ENCODE data around the gene RPH3AL.

RPH3AL gene

GRCh38 chr17:258045-258734 lies 94.4 kb downstream of the RPH3AL start:
- no peak overlapping the region for H3K9ac ChIP-seq (ENCODE audit: low read depth, low read length, poor library complexity)
- H3K4ac ChIP-seq (ENCODE audit: low read length): no peak overlapping the region
- peaks cover 0 to 3% (median 0%) of the 10 kb centered on the region in 3 experiments for H3K27me3 ChIP-seq (ENCODE audit: control insufficient read depth in 3 of 3, insufficient read depth in 3 of 3, low read depth in 1 of 3, low read length in 3 of 3)
- H3K9me3 ChIP-seq (replicated peaks in 1 of 2; ENCODE audit: control insufficient read depth in 2 of 2, insufficient read depth in 1 of 2, low read depth in 1 of 2, low read length in 2 of 2): peaks cover 2 to 12% of the 10 kb centered on the region in 2 donors
- H4K8ac ChIP-seq (ENCODE audit: low read depth, low read length): peak overlapping the region; percentile 19
- peaks cover 0 to 11% of the 10 kb centered on the region in 2 donors for H3K4me1 ChIP-seq (ENCODE audit: control insufficient read depth in 2 of 2, insufficient read depth in 1 of 2, low read depth in 1 of 2, low read length in 2 of 2)
- H3K79me1 ChIP-seq (ENCODE audit: low read depth, low read length): no peaks in the 10 kb centered on the region
- no peak overlapping the region for H3K4me2 ChIP-seq (ENCODE audit: insufficient read depth, low read length, poor library complexity, severe bottlenecking)
- no peak overlapping the region for H3K14ac ChIP-seq (ENCODE audit: low read length)
- H2AK5ac ChIP-seq (ENCODE audit: low read depth, low read length): no peak overlapping the region
- H2BK5ac ChIP-seq (ENCODE audit: low read length): no peak overlapping the region
- no CpG with 5 or more reads among the region's 23 CpGs for WGBS, 2 donors (ENCODE audit: extremely low coverage in 2 of 2, insufficient read length in 2 of 2, insufficient replicate concordance in 1 of 2)
- H4K91ac ChIP-seq (ENCODE audit: low read depth, low read length, poor library complexity): no peak overlapping the region
- H3K36me3 ChIP-seq (replicated peaks in 1 of 2; ENCODE audit: control insufficient read depth in 2 of 2, insufficient read depth in 2 of 2, low read length in 2 of 2): no peaks in the 10 kb centered on the region
- H2BK12ac ChIP-seq (ENCODE audit: low read length): no peak overlapping the region
- H2BK120ac ChIP-seq (ENCODE audit: low read depth, low read length): no peak overlapping the region
- no peak for DNase-seq (ENCODE audit: low spot score)
- no peak overlapping the region for H3K27ac ChIP-seq (replicated peaks; ENCODE audit: low read length)
- no peak overlapping the region for H3K23ac ChIP-seq (ENCODE audit: low read depth, low read length, poor library complexity)
- peak overlapping the region; percentile 22 for H3K18ac ChIP-seq (ENCODE audit: low read length)
- H3K4me3 ChIP-seq (ENCODE audit: low read length in 2 of 2): no peak overlapping the region
- no peak overlapping the region for H2BK15ac ChIP-seq (ENCODE audit: low read length)
- no peak overlapping the region for H2AFZ ChIP-seq (ENCODE audit: low read length)

DNA sequence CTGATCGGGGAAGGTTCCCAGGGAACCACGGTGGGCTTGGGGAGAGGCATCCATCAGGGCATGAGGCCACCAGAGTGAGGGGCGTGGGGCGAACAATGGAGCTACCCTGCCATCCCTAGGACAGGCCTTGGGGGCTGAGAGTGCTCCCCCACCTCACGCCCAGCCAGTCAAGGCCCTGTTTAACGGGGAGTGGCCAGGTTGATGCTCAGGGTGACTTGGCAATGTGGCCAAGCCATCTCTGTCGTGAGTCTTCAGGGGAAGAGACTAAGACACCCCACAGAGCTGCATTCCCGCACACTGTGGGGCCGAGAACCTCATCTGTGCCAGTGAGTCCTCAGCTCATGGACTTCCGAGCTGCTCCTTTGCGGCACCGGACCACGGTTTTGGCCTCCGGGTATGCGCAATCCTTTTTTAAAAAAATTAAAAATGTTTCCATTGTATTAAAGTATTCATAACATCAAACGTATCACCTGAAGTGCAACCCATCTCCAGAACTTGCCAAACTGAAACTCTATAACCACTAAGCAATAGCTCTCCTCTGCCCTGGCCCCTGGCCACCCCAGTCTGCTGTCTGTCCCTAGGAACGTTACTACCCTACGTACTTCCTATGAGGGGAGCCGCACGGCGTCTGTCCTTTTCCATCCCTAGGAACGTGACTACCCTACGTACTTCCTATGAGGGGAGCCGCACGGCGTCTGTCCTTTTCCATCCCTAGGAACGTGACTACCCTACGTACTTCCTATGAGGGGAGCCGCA lies 99.3 kb downstream of the RPH3AL start:
- H4K91ac ChIP-seq (ENCODE audit: low read depth, low read length, poor library complexity): no peak overlapping the region
- peak overlapping the region; percentile 1 for H3K4ac ChIP-seq (ENCODE audit: low read length)
- H4K8ac ChIP-seq (ENCODE audit: low read depth, low read length): no peak overlapping the region
- H3K79me1 ChIP-seq (ENCODE audit: low read depth, low read length): no peaks in the 10 kb centered on the region
- no peak overlapping the region for H3K27ac ChIP-seq (replicated peaks; ENCODE audit: low read length)
- H2BK5ac ChIP-seq (ENCODE audit: low read length): no peak overlapping the region
- H2AK5ac ChIP-seq (ENCODE audit: low read depth, low read length): peak overlapping the region; percentile 14
- H3K9me3 ChIP-seq (replicated peaks in 1 of 2; ENCODE audit: control insufficient read depth in 2 of 2, insufficient read depth in 1 of 2, low read depth in 1 of 2, low read length in 2 of 2): no peaks in the 10 kb centered on the region
- no CpG with 5 or more reads among the region's 29 CpGs for WGBS, 2 donors (ENCODE audit: extremely low coverage in 2 of 2, insufficient read length in 2 of 2, insufficient replicate concordance in 1 of 2)
- H3K4me2 ChIP-seq (ENCODE audit: insufficient read depth, low read length, poor library complexity, severe bottlenecking): no peak overlapping the region
- no peaks in the 10 kb centered on the region for H3K36me3 ChIP-seq (replicated peaks in 1 of 2; ENCODE audit: control insufficient read depth in 2 of 2, insufficient read depth in 2 of 2, low read length in 2 of 2)
- no peak overlapping the region for H2BK15ac ChIP-seq (ENCODE audit: low read length)
- peak overlapping the region in 1 of 2 donors; percentile 50 for H3K4me3 ChIP-seq (ENCODE audit: low read length in 2 of 2)
- no peak overlapping the region for H3K14ac ChIP-seq (ENCODE audit: low read length)
- no peak overlapping the region for H3K9ac ChIP-seq (ENCODE audit: low read depth, low read length, poor library complexity)
- H3K4me1 ChIP-seq (ENCODE audit: control insufficient read depth in 2 of 2, insufficient read depth in 1 of 2, low read depth in 1 of 2, low read length in 2 of 2): no peaks in the 10 kb centered on the region
- peak overlapping the region; percentile 80 for H3K18ac ChIP-seq (ENCODE audit: low read length)
- no peak for DNase-seq (ENCODE audit: low spot score)
- no peak overlapping the region for H3K23ac ChIP-seq (ENCODE audit: low read depth, low read length, poor library complexity)
- no peak overlapping the region for H2AFZ ChIP-seq (ENCODE audit: low read length)
- no peak overlapping the region for H2BK120ac ChIP-seq (ENCODE audit: low read depth, low read length)
- no peaks in the 10 kb centered on the region for H3K27me3 ChIP-seq (ENCODE audit: control insufficient read depth in 3 of 3, insufficient read depth in 3 of 3, low read depth in 1 of 3, low read length in 3 of 3)
- H2BK12ac ChIP-seq (ENCODE audit: low read length): no peak overlapping the region

DNA sequence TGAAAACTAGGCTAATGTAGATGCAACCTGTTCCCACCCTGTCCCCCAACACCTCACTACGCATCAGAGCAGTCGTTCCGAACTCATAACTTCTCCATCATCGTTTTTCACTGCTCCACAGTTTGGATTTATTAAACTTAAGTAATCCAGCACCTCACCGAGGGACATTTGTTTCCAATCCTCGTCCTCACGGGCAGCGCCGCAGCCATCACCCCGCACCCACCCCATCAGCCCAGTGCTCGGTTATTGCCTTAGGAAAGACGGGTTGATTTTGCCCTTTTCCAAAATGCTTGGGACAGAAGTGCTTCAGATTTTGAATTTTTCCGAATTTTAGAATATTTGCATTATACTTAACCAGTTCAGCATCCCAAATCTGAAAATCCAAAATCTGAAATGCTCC lies 100.2 kb downstream of the RPH3AL start:
- no peak overlapping the region for H3K9ac ChIP-seq (ENCODE audit: low read depth, low read length, poor library complexity)
- H3K4me2 ChIP-seq (ENCODE audit: insufficient read depth, low read length, poor library complexity, severe bottlenecking): no peak overlapping the region
- H3K9me3 ChIP-seq (replicated peaks in 1 of 2; ENCODE audit: control insufficient read depth in 2 of 2, insufficient read depth in 1 of 2, low read depth in 1 of 2, low read length in 2 of 2): no peaks in the 10 kb centered on the region
- H3K27me3 ChIP-seq (ENCODE audit: control insufficient read depth in 3 of 3, insufficient read depth in 3 of 3, low read depth in 1 of 3, low read length in 3 of 3): no peaks in the 10 kb centered on the region
- H4K91ac ChIP-seq (ENCODE audit: low read depth, low read length, poor library complexity): no peak overlapping the region
- no peak overlapping the region for H2AFZ ChIP-seq (ENCODE audit: low read length)
- DNase-seq (ENCODE audit: low spot score): no peak
- no peak overlapping the region for H4K8ac ChIP-seq (ENCODE audit: low read depth, low read length)
- H3K4me1 ChIP-seq (ENCODE audit: control insufficient read depth in 2 of 2, insufficient read depth in 1 of 2, low read depth in 1 of 2, low read length in 2 of 2): no peaks in the 10 kb centered on the region
- no peak overlapping the region for H3K4ac ChIP-seq (ENCODE audit: low read length)
- H3K23ac ChIP-seq (ENCODE audit: low read depth, low read length, poor library complexity): no peak overlapping the region
- H3K4me3 ChIP-seq (ENCODE audit: low read length in 2 of 2): no peak overlapping the region
- no peak overlapping the region for H3K27ac ChIP-seq (replicated peaks; ENCODE audit: low read length)
- no peaks in the 10 kb centered on the region for H3K79me1 ChIP-seq (ENCODE audit: low read depth, low read length)
- H2BK12ac ChIP-seq (ENCODE audit: low read length): no peak overlapping the region
- H2BK120ac ChIP-seq (ENCODE audit: low read depth, low read length): no peak overlapping the region
- no peak overlapping the region for H2BK15ac ChIP-seq (ENCODE audit: low read length)
- no peak overlapping the region for H2AK5ac ChIP-seq (ENCODE audit: low read depth, low read length)
- no CpG with 5 or more reads among the region's 13 CpGs for WGBS, 2 donors (ENCODE audit: extremely low coverage in 2 of 2, insufficient read length in 2 of 2, insufficient replicate concordance in 1 of 2)
- H3K18ac ChIP-seq (ENCODE audit: low read length): no peak overlapping the region
- H2BK5ac ChIP-seq (ENCODE audit: low read length): no peak overlapping the region
- no peak overlapping the region for H3K14ac ChIP-seq (ENCODE audit: low read length)
- H3K36me3 ChIP-seq (replicated peaks in 1 of 2; ENCODE audit: control insufficient read depth in 2 of 2, insufficient read depth in 2 of 2, low read length in 2 of 2): no peaks in the 10 kb centered on the region

DNA sequence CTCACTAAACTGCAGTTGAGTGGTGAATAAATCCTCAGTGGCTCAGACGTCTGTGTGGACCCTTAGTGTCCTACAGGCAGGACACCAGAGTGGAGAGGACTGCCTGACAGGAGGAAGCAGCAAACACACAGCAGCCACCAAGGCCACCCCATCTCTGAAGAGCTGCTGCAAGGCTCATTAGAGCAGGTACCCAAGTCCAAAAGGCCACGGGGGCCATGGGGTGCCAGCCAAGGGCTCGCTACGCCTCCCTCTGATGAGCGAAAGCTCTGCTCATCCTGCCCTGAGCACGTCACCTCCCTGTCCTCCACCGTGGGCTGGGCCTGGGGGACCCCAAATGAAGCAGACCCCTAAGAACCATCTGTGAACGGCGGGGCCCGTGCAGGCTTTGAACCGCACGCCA lies 101.1 kb downstream of the RPH3AL start:
- H4K91ac ChIP-seq (ENCODE audit: low read depth, low read length, poor library complexity): no peak overlapping the region
- H3K27ac ChIP-seq (replicated peaks; ENCODE audit: low read length): no peak overlapping the region
- no peaks in the 10 kb centered on the region for H3K36me3 ChIP-seq (replicated peaks in 1 of 2; ENCODE audit: control insufficient read depth in 2 of 2, insufficient read depth in 2 of 2, low read length in 2 of 2)
- no peak overlapping the region for H2AFZ ChIP-seq (ENCODE audit: low read length)
- no peak overlapping the region for H3K4me3 ChIP-seq (ENCODE audit: low read length in 2 of 2)
- no peak for DNase-seq (ENCODE audit: low spot score)
- no peak overlapping the region for H3K14ac ChIP-seq (ENCODE audit: low read length)
- no peaks in the 10 kb centered on the region for H3K4me1 ChIP-seq (ENCODE audit: control insufficient read depth in 2 of 2, insufficient read depth in 1 of 2, low read depth in 1 of 2, low read length in 2 of 2)
- peak overlapping the region; percentile 81 for H2AK5ac ChIP-seq (ENCODE audit: low read depth, low read length)
- H3K18ac ChIP-seq (ENCODE audit: low read length): peak overlapping the region; percentile 51
- H4K8ac ChIP-seq (ENCODE audit: low read depth, low read length): no peak overlapping the region
- H2BK120ac ChIP-seq (ENCODE audit: low read depth, low read length): no peak overlapping the region
- H3K9me3 ChIP-seq (replicated peaks in 1 of 2; ENCODE audit: control insufficient read depth in 2 of 2, insufficient read depth in 1 of 2, low read depth in 1 of 2, low read length in 2 of 2): no peaks in the 10 kb centered on the region
- H3K27me3 ChIP-seq (ENCODE audit: control insufficient read depth in 3 of 3, insufficient read depth in 3 of 3, low read depth in 1 of 3, low read length in 3 of 3): no peaks in the 10 kb centered on the region
- H3K4me2 ChIP-seq (ENCODE audit: insufficient read depth, low read length, poor library complexity, severe bottlenecking): no peak overlapping the region
- H3K79me1 ChIP-seq (ENCODE audit: low read depth, low read length): no peaks in the 10 kb centered on the region
- H2BK15ac ChIP-seq (ENCODE audit: low read length): peak overlapping the region; percentile 75
- H3K9ac ChIP-seq (ENCODE audit: low read depth, low read length, poor library complexity): no peak overlapping the region
- peak overlapping the region; percentile 66 for H2BK5ac ChIP-seq (ENCODE audit: low read length)
- H3K4ac ChIP-seq (ENCODE audit: low read length): peak overlapping the region; percentile 66
- peak overlapping the region; percentile 55 for H3K23ac ChIP-seq (ENCODE audit: low read depth, low read length, poor library complexity)
- peak overlapping the region; percentile 16 for H2BK12ac ChIP-seq (ENCODE audit: low read length)
- no CpG with 5 or more reads among the region's 12 CpGs for WGBS, 2 donors (ENCODE audit: extremely low coverage in 2 of 2, insufficient read length in 2 of 2, insufficient replicate concordance in 1 of 2)
